Stimulated activated CD4-positive, alpha-beta T cell treated with anti-CD3 and anti-CD28 coated beads, Interleukin-15, amount 100 ng/mL, for 1 hour (primary cell): ENCODE results near the gene MTURN.
A peak's percentile ranks its signal among the peaks of the same experiment; 100 is the strongest.
"Not testable (repeated sequence)": the region's sequence is repeated elsewhere in the genome, so short reads cannot be mapped to it uniquely, and the experiment has no call there.

Experiments used
- DNase-seq, 2 donors: peaks; one replicate each; pipeline ENCODE4 v3.0.0-alpha.2; 2020; ENCODE audit warnings: low read depth in 1 of 2, low spot score in 1 of 2

Gene MTURN

GRCh38 chr7:30134611-30135300, at the start of gene MTURN:
MTURN (plus strand) TSS chr7:30134986; CDS start chr7:30135137, 151 bp downstream.
- DNase-seq: peak; percentile 69 to 76

GRCh38 chr7:30086529-30086928, 48.3 kb upstream of the MTURN start:
- no peak for DNase-seq

GRCh38 chr7:30087371-30087770, 47.4 kb upstream of the MTURN start:
- no peak for DNase-seq

- DNase-seq: no peak
These were observed 46.4 kb upstream of the MTURN start for GRCh38 chr7:30088362-30088761.

- no peak for DNase-seq
These were observed 44.7 kb upstream of the MTURN start for GRCh38 chr7:30090111-30090510.

GRCh38 chr7:30091491-30091912, 43.3 kb upstream of the MTURN start:
- no peak for DNase-seq

- no peak for DNase-seq
These were observed 42.8 kb upstream of the MTURN start for GRCh38 chr7:30091987-30092386.

GRCh38 chr7:30093420-30093952, 41.3 kb upstream of the MTURN start:
- DNase-seq: no peak

GRCh38 chr7:30098599-30098998, 36.2 kb upstream of the MTURN start:
- not testable (repeated sequence) for DNase-seq

GRCh38 chr7:30102281-30102680, 32.5 kb upstream of the MTURN start:
- DNase-seq: no peak

GRCh38 chr7:30104157-30104556, 30.6 kb upstream of the MTURN start:
- no peak for DNase-seq

- DNase-seq: no peak
These were observed 22.6 kb upstream of the MTURN start for GRCh38 chr7:30112103-30112713.

- DNase-seq: no peak
These were observed 21.6 kb upstream of the MTURN start for GRCh38 chr7:30113144-30113543.

GRCh38 chr7:30114536-30115238, 20.1 kb upstream of the MTURN start:
- DNase-seq: no peak

- no peak for DNase-seq
These were observed 19.0 kb upstream of the MTURN start for GRCh38 chr7:30115709-30116297.

- no peak for DNase-seq
These were observed 18.0 kb upstream of the MTURN start for GRCh38 chr7:30116771-30117170.

GRCh38 chr7:30117896-30118295, 16.9 kb upstream of the MTURN start:
- DNase-seq: no peak

- no peak for DNase-seq
These were observed 14.8 kb upstream of the MTURN start for GRCh38 chr7:30119890-30120577.

- no peak for DNase-seq
These were observed 813 bp upstream of the MTURN start for GRCh38 chr7:30133736-30134610.
